ENCODE measurements around the gene KBTBD2.
A peak's percentile ranks its signal among the peaks of the same experiment; 100 is the strongest.
"Not testable (repeated sequence)": the region's sequence is repeated elsewhere in the genome, so short reads cannot be mapped to it uniquely, and the experiment has no call there.

The KBTBD2 gene

GRCh38 chr7:32855837-32856775, 35.5 kb downstream of the KBTBD2 start:
- not testable (repeated sequence) for DNase-seq (ENCODE audit: low read depth)

DNA sequence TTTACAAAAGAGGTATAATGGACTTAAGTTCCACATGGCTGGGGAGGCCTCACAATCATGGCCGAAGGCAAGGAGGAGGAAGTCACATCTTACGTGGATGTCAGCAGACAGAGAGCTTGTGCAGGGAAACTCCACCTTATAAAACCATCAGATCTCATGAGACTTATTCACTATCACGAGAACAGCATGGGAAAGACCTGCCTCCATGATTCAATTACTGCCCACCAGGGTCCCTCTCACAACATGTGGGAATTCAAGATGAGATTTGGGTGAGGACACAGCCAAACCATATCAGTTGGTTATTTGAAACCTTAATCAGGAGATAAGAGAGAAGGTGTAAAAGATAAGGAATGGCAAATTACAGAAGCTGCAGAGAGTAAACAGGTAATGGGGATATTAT, 40.9 kb downstream of the KBTBD2 start:
- not testable (repeated sequence) for DNase-seq (ENCODE audit: low read depth)

GRCh38 chr7:32848655-32849054, 42.9 kb downstream of the KBTBD2 start:
- DNase-seq (ENCODE audit: low read depth), result not testable (repeated sequence)

DNA sequence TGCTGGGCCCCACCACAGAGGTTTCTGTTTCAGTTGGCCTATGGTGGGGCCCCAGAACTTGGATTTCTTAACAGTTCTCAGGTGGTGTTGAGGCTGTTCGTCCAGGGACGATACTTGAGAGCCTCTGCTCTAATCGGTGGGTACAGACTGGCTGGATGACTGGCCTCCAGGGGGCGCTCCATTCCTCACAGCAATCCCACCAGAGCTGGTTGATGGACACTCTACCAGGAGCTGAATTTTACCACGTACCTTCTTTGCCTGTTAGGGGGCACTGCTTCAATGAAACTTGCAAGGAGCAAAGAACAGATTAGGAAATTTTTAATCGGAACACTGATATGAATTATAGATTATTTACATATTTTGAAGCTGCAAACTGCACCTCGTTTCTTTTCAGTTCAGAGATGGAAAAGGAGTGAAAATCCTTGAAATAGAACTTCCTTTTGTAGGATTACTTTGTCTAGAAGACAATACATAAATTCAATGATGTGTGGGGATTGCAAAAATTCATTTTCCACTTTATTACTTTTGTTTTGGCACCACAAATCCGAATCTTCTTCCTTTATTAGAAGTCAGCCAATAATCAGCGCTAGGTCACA, 44.8 kb downstream of the KBTBD2 start:
- peak; percentile 79 for DNase-seq (ENCODE audit: low read depth)

DNA sequence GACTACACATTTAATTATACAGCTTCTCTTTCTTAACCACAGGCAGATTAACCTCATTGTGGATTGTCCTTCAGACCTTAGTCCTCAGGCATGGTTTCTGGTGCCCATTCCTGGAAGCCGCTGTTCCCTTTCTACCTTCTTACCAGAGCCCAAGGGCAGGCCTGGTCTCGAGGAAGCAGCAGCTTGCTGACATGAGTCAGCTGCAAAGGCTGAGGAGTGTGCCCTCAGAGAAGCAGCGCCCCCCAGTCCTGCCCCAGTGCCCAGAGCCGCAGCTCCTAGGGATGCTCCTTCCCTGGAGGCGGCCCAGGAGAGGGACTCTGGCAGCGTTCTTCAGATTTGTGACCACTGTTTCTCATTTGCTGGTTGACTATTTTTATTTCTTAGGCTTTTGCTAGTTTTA, 46.8 kb downstream of the KBTBD2 start:
- DNase-seq (ENCODE audit: low read depth), result not testable (repeated sequence)

GRCh38 chr7:32843763-32844162, 47.8 kb downstream of the KBTBD2 start:
- not testable (repeated sequence) for DNase-seq (ENCODE audit: low read depth)

DNA sequence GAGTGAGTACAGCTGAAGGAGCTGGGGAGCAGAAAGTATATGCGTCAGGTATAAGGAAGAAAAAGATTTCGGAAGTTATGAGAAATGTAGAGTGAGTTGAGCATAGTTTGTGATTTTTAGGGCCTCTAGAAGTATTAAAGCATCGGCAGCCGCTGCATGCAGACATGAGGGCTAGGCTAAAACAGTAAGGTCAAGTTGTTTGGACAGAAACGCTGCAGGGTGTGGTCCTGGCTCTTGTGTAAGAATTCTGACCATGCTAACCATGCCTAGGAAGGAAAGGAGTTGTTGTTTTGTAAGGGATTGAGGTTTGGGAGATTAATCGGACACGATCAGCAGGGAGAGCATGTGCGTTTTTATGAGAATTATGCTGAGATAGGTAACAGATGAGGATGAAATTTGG, 51.7 kb downstream of the KBTBD2 start:
- DNase-seq (ENCODE audit: low read depth), result not testable (repeated sequence)

GRCh38 chr7:32828996-32829752, 62.4 kb downstream of the KBTBD2 start:
- DNase-seq (ENCODE audit: low read depth), result not testable (repeated sequence)

All from activated T-helper 1 cell treated with Interleukin-2 at 50 U/mL for 16 hours (primary cell).